HG03196 (cell line): ENCODE results near the gene NAALADL2.
"Not testable (repeated sequence)": the region's sequence is repeated elsewhere in the genome, so short reads cannot be mapped to it uniquely, and the experiment has no call there.

ENCODE experiments used
- ATAC-seq: cut with Tn5 transposase; IDR thresholded peaks from one replicate; pipeline ENCODE4 v1.9.1; 2021; ENCODE audit not compliant: unreplicated experiment

Gene NAALADL2

GRCh38 chr3:175535351-175535750, 676.2 kb downstream of the NAALADL2 start:
- ATAC-seq, result no peak

- no peak for ATAC-seq
Observed at GRCh38 chr3:175546115-175546514, 687.0 kb downstream of the NAALADL2 start.

- no peak for ATAC-seq
Observed at GRCh38 chr3:175552929-175553328, 693.8 kb downstream of the NAALADL2 start.

- ATAC-seq, result no peak
Observed at GRCh38 chr3:175554801-175555200, 695.7 kb downstream of the NAALADL2 start.

- no peak for ATAC-seq
Observed at GRCh38 chr3:175558261-175558660, 699.1 kb downstream of the NAALADL2 start.

GRCh38 chr3:175564363-175564762, 705.2 kb downstream of the NAALADL2 start:
- no peak for ATAC-seq

GRCh38 chr3:175571096-175571495, 712.0 kb downstream of the NAALADL2 start:
- no peak for ATAC-seq

GRCh38 chr3:175573226-175573625, 714.1 kb downstream of the NAALADL2 start:
- no peak for ATAC-seq

- ATAC-seq, result no peak
Observed at GRCh38 chr3:175580318-175580717, 721.2 kb downstream of the NAALADL2 start.

GRCh38 chr3:175585898-175586297, 726.8 kb downstream of the NAALADL2 start:
- ATAC-seq, result no peak

GRCh38 chr3:175590745-175591144, 731.6 kb downstream of the NAALADL2 start:
- no peak for ATAC-seq

- ATAC-seq, result no peak
Observed at GRCh38 chr3:175591375-175591774, 732.2 kb downstream of the NAALADL2 start.

GRCh38 chr3:175593331-175593730, 734.2 kb downstream of the NAALADL2 start:
- no peak for ATAC-seq

- no peak for ATAC-seq
Observed at GRCh38 chr3:175598740-175599139, 739.6 kb downstream of the NAALADL2 start.

GRCh38 chr3:175601521-175601920, 742.4 kb downstream of the NAALADL2 start:
- no peak for ATAC-seq

GRCh38 chr3:175605851-175606250, 746.7 kb downstream of the NAALADL2 start:
- no peak for ATAC-seq

- no peak for ATAC-seq
Observed at GRCh38 chr3:175606650-175607318, 747.6 kb downstream of the NAALADL2 start.

- no peak for ATAC-seq
Observed at GRCh38 chr3:175608356-175608755, 749.2 kb downstream of the NAALADL2 start.

- ATAC-seq, result no peak
Observed at GRCh38 chr3:175608911-175609310, 749.8 kb downstream of the NAALADL2 start.

GRCh38 chr3:175612487-175613196, 753.5 kb downstream of the NAALADL2 start:
- no peak for ATAC-seq

GRCh38 chr3:175614107-175614506, 755.0 kb downstream of the NAALADL2 start:
- ATAC-seq, result not testable (repeated sequence)

- no peak for ATAC-seq
Observed at GRCh38 chr3:175617247-175617646, 758.1 kb downstream of the NAALADL2 start.

- no peak for ATAC-seq
Observed at GRCh38 chr3:175619369-175619768, 760.2 kb downstream of the NAALADL2 start.
